ENCODE data around the gene ABCD4. TPM values are rescaled to one million over a fixed set of nuclear protein-coding genes. Genes with fewer than 3 reads are reported as not detected.
"Not testable (repeated sequence)": the region's sequence is repeated elsewhere in the genome, so short reads cannot be mapped to it uniquely, and the experiment has no call there.

ABCD4 gene
- polyA plus RNA-seq (ENCODE audit: insufficient read length in 4 of 4), result 100 to 1,000 TPM in 2 of 4 donors, 10 to 100 TPM in 2; 74.6 to 156 (median 116) TPM

- peak; percentile 71 to 87 (median 78) for DNase-seq (ENCODE audit: low read depth in 4 of 4, low spot score in 2 of 4)
Observed at GRCh38 chr14:74302634-74303569, at the start of gene ABCD4. TSS of gene ABCD4 (minus strand) at chr14:74302934. CDS start at chr14:74302912, 22 bp downstream.

DNA sequence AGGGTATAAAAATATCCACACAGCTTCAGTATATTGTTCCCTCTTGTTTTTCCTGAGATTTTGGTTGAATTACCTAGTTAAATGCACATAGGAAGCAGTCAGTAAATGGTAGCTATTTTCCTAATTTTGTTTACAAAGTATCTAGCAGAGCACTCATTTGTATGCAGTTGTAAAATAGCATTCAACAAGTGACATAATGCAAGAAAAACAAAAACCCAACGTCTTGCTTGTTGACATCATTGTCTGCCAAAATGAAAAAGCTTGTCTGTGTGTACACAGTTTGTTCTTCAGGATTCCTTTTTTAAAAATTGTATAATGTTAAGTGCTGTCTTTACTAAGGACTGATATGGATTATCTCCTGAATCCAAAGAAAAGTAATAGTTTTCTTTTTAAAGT, 48.2 kb upstream of the ABCD4 start:
- DNase-seq (ENCODE audit: low read depth in 4 of 4, low spot score in 2 of 4), result no peak

DNA sequence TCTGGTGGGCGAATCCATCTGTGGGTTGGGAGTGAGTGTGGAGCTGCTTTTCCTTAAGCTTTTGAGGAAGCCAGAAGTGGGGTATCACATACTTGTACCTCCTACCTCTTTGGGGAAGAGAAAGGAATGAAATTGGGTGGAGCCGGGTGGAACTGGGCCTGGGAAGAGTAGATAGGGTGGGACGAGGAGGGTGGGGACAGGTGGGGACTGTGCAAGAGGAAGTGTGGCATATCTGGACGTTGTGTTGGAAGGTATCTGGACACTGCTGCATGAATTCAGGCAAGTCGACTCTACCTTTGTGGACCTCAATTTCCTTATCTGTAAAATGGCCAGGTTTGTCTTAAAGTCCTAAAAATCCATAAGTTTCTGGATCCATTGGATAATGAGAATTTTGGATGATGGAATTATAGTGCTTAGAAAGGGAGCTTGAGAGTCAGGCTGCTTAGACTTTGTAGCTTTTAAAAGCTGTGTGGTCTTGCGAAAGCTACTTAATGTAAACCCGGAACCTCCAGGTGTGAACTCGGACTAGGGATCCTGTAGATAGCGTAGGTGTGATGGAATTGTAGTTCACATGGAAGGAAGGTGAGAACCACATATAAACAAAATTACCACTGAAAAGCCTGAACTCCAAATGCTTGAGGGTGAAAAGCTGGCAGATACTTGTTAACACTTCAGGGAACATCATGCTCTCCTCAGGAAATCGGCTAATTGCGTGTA, 47.6 kb upstream of the ABCD4 start:
- DNase-seq (ENCODE audit: low read depth in 4 of 4, low spot score in 2 of 4), result no peak

DNA sequence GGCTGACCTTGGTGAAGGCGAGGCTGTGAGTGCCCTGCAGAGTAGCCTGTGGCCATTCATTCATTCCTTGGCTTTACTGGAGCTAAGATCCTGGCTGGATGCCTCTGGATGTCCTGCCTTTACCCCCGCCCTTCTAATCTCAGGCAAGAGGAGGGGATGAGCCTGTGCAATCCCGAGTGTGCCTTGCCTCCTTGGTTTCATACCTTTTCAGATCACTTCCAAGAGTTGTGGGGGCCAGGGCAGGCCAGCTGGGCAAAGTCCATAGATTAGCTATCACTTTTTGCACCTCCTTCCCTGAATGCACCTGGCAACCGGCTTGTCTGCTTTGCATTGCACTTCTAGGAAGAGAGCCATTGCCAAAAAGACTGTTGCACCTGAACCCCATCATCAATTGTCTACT, 47.0 kb upstream of the ABCD4 start:
- no peak for DNase-seq (ENCODE audit: low read depth in 4 of 4, low spot score in 2 of 4)

GRCh38 chr14:74348735-74349463, 46.2 kb upstream of the ABCD4 start:
- DNase-seq (ENCODE audit: low read depth in 4 of 4, low spot score in 2 of 4), result no peak

GRCh38 chr14:74348241-74348734, 45.6 kb upstream of the ABCD4 start, which contains the start of gene VRTN:
TSS of gene VRTN (plus strand) at chr14:74348471. CDS start at chr14:74356784, 8,313 bp downstream.
- no peak for DNase-seq (ENCODE audit: low read depth in 4 of 4, low spot score in 2 of 4)

DNA sequence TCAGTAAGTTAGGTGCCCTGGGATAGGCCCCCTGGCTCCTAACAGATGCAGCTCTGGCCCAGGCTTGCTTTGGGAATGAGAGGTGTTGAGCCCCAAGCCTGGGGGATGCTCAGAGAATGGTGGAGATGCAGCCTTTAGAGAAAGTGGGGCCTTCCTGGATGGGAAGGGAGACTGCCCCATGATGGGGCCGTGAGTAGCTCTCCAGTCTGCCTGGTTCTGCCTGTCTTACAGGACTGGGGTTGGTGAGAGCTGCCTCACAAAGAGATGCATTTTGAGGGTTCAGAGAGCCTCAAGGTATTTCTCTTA, 45.0 kb upstream of the ABCD4 start:
- no peak for DNase-seq (ENCODE audit: low read depth in 4 of 4, low spot score in 2 of 4)

DNA sequence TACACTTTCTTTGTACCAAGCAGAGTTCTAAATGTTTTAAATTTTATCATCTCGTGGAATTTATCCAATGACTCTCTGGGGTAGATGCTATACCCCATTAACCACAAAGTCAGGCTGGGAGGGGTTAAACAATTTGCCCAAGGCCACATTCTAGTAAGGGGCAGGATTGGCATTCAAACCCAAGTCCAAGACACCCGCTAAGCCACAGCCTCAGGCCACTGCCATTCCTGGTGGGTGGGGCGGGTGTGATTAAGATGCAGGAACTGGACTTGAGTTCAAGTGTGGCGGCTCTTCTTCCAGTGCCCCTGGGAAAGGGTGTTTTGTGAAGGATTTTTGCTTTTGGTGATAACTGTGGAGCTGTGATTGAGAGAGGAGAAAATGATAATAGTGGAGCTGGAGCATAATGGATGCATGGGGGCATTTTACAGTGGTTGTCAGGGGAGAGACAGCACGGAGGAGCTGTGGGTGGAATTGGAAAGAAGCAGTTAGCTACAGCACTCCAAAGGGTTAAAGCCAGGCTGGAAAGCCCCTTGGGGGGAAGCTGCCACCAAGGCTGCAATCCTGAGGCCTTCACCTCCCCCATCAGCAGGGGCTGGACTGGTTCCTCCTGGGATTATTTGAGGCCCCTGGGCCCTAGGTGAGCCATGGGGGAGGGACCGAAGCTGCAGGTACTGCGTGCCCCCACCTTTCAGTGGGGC, 44.5 kb upstream of the ABCD4 start:
- DNase-seq (ENCODE audit: low read depth in 4 of 4, low spot score in 2 of 4), result no peak

GRCh38 chr14:74346341-74346740, 43.6 kb upstream of the ABCD4 start:
- DNase-seq (ENCODE audit: low read depth in 4 of 4, low spot score in 2 of 4), result no peak

- DNase-seq (ENCODE audit: low read depth in 4 of 4, low spot score in 2 of 4), result no peak
Observed at GRCh38 chr14:74333909-74334308, 31.2 kb upstream of the ABCD4 start.

DNA sequence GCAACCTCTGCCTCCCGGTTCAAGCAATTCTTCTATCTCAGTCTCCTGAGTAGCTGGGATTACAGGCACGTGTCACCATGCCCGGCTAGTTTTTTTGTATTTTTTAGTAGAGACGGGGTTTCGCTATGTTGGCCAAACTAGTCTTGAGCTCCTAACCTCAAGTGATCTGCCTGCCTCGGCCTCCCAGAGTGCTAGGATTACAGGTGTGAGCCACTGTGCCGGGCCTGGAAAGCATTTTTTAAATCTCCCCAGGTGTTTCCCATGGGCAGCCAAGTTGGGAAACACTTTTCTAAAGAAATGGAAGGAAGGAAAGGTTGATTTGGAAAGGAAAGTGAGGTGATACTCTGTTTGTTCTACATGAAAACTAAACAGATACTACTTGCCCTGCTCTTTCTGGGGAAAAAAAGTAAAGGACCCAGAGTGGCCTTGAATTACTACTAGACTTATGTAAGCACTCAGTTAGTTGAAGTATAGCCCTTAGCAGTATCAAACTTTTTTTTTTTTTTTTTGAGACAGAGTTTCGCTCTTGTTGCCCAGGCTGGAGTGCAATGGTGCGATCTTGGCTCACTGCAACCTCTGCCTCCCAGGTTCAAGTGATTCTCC, 27.3 kb upstream of the ABCD4 start:
- not testable (repeated sequence) for DNase-seq (ENCODE audit: low read depth in 4 of 4, low spot score in 2 of 4)

DNA sequence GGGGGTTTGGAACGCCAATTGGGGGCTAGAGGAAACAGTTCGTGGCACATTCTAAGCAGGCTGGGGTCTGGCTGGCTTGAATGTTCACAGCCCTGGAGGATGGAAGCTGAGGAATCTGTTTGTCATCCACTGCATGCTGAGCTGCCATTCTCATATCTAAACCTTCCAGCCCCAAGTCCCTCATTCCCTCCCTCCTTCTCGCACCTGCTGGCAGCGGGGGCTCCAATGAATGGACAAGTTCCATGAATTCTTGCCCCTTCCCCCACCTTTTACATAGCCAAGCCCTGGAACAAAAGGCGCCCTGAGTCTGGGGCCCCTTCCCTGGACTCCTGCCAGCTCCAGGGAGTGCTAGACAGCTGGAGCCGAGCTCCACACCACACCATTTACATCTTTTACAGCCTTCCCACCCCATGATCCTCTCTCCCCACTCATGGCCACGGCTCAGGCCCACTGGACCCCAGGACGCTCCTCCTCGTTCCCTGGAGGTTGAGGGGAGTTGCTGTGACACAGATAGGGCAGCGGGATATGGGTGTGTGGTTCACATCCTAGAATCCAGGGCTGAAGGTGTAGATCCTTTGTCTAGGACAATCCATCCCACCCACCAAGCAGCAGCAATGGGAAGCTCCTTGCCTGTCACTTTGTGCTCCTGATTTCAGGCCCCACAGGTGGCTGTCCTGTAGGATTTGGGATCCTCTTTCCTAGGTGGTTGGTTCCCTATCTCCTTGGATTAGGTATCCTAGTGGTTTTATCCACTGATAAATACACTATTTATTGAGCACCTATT, 23.8 kb upstream of the ABCD4 start:
- DNase-seq (ENCODE audit: low read depth in 4 of 4, low spot score in 2 of 4), result peak in 2 of 4 donors; percentile 22 to 43

GRCh38 chr14:74325446-74325845, 22.7 kb upstream of the ABCD4 start:
- DNase-seq (ENCODE audit: low read depth in 4 of 4, low spot score in 2 of 4), result no peak

DNA sequence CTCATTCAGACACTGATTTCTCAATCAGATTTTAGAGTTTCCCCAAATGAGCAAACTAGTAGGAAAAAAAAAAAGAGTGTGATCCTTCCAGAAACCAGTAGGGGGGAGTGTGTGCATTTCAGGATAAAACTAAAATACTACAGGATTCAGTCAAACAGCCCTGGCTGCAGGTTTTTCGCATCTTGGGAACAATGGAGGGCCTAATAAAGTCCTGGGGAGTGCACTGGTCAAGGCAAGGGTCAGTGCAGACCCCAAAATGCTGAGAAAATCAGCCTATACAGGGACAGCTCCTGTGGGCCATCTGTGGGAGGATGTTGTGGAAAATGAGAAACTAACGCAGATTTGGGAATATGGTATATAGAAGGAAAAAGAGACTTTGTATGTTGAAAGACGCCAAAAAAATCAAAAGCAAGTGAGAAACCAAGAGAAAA, 22.2 kb upstream of the ABCD4 start:
- DNase-seq (ENCODE audit: low read depth in 4 of 4, low spot score in 2 of 4), result peak in 1 of 4 donors; percentile 19

DNA sequence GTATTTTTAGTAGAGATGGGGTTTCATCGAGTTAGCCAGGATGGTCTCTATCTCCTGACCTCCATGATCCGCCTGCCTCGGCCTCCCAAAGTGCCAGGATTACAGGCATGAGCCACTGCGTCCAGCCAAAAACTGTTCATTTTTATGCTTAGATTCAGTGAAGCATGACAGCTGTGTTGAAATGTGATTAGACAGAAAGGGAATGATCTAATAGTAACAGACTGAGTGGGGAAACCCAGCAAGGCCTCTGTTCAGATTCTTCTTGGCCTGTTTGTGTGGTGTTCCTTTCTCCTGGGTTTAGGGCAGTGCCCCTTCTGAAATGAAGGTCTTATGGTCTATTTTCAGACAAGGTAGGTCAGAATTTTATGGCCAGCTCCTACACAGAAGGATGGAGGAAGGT, 11.8 kb upstream of the ABCD4 start:
- no peak for DNase-seq (ENCODE audit: low read depth in 4 of 4, low spot score in 2 of 4)

DNA sequence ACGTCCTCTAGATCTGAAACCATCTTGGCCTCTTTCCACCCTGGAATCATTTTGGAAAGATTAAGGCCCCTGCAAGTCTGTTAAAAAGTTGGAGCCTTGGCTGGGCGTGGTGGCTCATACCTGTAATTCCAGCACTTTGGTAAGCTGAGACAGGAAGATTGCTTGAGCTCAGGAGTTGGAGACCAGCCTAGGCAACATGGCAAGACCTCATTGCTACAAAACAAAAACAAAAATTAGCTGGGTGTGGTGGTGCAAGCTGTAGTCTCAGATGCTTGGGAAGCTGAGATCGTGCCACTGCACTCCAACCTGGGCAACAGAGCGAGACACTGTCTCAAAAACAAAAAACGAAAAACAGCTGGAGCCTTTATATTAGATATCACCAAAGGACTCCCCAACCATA, 10.9 kb upstream of the ABCD4 start:
- DNase-seq (ENCODE audit: low read depth in 4 of 4, low spot score in 2 of 4), result no peak

- no peak for DNase-seq (ENCODE audit: low read depth in 4 of 4, low spot score in 2 of 4)
Observed at GRCh38 chr14:74312161-74312560, 9.4 kb upstream of the ABCD4 start.

DNA sequence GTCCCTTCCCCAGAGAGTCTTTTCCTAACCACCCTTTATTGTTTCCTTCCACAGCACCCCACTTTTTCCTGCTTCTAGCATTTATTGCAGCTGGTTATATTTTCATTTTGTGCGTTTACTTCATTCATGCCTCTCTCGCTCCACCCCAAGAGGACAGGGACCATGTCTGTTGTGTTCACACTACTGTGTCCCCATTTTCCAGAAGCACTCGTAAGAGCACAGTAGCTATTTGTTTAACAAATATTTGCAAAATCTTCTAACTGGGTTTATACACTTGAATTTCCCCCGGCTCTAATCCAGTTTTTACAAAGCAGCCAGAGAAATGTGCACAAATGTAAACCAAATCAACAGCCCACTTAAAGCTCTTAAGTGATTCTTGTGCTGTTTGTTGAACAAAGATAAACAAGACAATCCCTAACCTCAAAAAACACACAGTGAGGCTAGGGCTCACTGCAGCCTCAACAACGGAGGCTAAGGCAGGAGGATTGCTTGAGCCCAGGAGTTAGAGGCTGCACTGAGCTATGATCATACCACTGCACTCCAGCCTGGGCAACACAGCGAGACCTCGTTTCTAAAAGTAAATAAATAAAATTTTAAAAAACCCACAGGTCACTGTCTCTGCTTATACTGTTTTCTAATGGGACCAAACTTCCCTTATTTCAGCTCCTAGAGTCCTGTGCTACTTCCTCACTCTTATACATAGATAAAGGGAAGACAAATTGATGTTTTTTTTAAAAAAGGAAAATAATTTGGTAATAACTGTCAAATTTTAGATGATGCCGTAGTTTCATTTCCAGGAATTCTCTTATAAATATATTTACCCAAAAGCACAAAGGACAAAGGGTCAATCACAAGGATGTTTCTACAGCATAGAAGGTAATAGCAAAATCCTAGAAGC, 6.6 kb upstream of the ABCD4 start:
- no peak for DNase-seq (ENCODE audit: low read depth in 4 of 4, low spot score in 2 of 4)
